ENCODE measurements around the gene PHYKPL.

The PHYKPL gene

DNA sequence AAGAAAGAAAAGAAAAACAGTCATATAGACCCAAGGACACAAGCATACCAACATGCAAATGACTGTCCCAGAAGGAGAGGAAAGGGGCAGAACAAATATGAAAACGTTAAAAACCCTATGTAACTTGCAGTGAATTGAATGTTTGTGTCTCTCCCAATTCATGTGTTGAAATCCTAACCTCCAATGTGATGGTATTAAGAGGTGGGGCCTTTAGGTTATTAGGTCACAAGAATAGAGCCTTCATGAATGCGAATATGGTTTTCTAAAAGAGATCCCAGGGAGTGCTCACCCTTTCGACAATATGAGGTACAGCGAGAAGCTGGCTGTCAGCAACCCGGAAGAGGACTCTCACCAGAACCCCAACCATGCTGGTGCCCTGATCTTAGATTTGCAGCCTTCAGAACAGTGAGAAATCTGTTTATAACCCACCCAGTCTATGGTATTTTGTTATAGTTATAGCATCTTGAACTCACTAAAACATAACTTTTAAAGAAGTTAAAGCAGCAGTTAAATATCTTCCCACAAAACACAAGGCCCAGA is 14.3 kb downstream of the PHYKPL start:
- H3K4me1 ChIP-seq (ENCODE audit: insufficient read depth, low read length): no peaks in the 10 kb centered on the region; the same call in 1 of the 2 replicates
- no peak overlapping the region for H3K4me3 ChIP-seq (ENCODE audit: low read length)
- no peak overlapping the region for H3K9ac ChIP-seq (ENCODE audit: low read depth, low read length)
- no peak overlapping the region for H3K27ac ChIP-seq (ENCODE audit: low read length)
- H3K9me3 ChIP-seq (ENCODE audit: insufficient read depth, low read depth, low read length): no peaks in the 10 kb centered on the region
- peaks cover 66% of the 10 kb centered on the region for H3K36me3 ChIP-seq (ENCODE audit: insufficient read depth, low read depth, low read length)
- H3K27me3 ChIP-seq (ENCODE audit: insufficient read depth, low read length): no peaks in the 10 kb centered on the region

DNA sequence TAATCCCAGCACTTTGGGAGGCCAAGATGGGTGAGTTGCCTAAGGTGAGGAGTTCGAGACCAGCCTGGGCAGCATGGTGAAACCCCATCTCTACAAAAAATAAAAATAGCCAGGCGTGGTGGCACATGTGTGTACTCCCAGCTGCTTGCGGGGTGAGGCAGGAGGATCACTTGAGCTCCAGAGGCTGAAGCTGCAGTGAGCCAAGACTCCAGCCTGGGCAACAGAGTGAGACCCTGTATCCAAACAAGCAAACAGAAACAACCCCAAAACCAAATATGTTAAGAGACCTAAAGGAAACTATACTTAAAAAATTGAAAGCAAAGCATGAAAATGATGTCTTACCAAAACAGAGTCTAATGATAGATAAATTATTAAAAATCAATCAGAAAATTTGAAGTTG is 15.8 kb downstream of the PHYKPL start:
- no peak overlapping the region for H3K4me3 ChIP-seq (ENCODE audit: low read length)
- H3K4me1 ChIP-seq (ENCODE audit: insufficient read depth, low read length): no peaks in the 10 kb centered on the region; the same call in 1 of the 2 replicates
- H3K27ac ChIP-seq (ENCODE audit: low read length): no peak overlapping the region
- H3K9me3 ChIP-seq (ENCODE audit: insufficient read depth, low read depth, low read length): no peaks in the 10 kb centered on the region
- H3K27me3 ChIP-seq (ENCODE audit: insufficient read depth, low read length): no peaks in the 10 kb centered on the region
- H3K9ac ChIP-seq (ENCODE audit: low read depth, low read length): no peak overlapping the region
- H3K36me3 ChIP-seq (ENCODE audit: insufficient read depth, low read depth, low read length): peaks cover 77% of the 10 kb centered on the region

DNA sequence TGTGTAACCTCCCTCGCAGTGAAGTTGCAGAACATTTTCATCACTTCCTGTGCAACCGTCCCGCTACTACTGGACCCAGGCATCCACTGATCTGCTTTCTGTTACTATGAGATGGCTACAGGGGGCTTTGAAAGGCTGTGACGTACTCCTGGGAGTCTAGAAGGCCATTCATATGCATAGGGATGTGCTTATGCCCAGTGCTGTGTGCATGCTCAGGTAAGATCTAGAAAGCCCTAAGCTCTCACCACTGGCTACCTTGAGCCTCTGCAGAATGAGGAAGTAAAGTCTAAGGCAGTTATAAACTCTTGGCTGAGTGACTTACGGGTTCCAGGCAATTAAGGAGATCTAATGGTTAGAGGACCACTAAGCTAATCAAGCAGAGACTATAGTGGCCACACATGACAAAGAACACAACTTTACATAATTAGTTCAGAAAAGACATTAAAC is 16.5 kb downstream of the PHYKPL start:
- Histone ChIP-seq H3K9me3 (ENCODE audit: insufficient read depth, low read depth, low read length) (no peaks in the 10 kb centered on the region), H3K36me3 (ENCODE audit: insufficient read depth, low read depth, low read length) (peaks cover 77% of the 10 kb centered on the region), H3K4me1 (ENCODE audit: insufficient read depth, low read length) (no peaks in the 10 kb centered on the region; the same call in 1 of the 2 replicates), H3K27me3 (ENCODE audit: insufficient read depth, low read length) (no peaks in the 10 kb centered on the region), H3K4me3 (ENCODE audit: low read length) (no peak overlapping the region), H3K9ac (ENCODE audit: low read depth, low read length) (no peak overlapping the region), H3K27ac (ENCODE audit: low read length) (no peak overlapping the region)

DNA sequence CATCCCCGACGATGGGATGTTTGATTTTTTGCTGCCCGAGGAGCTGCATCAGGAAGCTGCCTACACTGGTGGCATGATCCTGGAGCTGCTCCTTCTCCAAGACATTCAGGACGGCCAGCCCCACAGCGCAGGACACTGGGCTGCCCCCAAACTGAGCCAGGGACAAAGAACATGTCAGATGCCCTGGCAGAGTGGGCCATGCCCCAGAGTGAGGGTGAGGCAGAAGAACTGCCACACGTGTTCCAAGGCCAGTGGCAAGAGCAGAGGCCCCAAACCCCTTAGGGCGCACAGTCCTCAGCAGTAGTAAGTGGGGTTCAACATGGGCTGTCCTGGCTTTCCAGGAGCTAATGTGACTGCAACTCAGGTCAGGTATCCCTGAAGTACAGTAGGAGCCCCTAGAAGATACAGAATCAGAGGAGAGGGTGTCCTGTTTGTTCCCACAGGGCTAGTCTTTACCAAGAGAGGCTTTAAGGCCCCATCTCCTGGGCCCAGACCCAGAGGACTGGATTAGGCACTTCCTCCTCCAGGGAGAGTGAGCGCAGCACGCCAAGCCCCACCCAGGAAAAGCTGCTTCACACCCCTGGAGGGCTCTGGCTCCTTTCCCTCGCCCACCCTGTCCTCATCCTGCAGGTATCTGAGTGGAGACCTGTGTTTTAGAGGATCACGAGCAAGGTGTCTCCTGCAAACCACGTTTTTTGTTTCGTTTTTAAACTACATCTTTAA is 17.2 kb downstream of the PHYKPL start:
- Histone ChIP-seq H3K36me3 (ENCODE audit: insufficient read depth, low read depth, low read length) (peaks cover 77% of the 10 kb centered on the region), H3K4me1 (ENCODE audit: insufficient read depth, low read length) (no peaks in the 10 kb centered on the region; the same call in 1 of the 2 replicates), H3K9me3 (ENCODE audit: insufficient read depth, low read depth, low read length) (no peaks in the 10 kb centered on the region), H3K27ac (ENCODE audit: low read length) (no peak overlapping the region), H3K9ac (ENCODE audit: low read depth, low read length) (no peak overlapping the region), H3K4me3 (ENCODE audit: low read length) (no peak overlapping the region), H3K27me3 (ENCODE audit: insufficient read depth, low read length) (no peaks in the 10 kb centered on the region)

DNA sequence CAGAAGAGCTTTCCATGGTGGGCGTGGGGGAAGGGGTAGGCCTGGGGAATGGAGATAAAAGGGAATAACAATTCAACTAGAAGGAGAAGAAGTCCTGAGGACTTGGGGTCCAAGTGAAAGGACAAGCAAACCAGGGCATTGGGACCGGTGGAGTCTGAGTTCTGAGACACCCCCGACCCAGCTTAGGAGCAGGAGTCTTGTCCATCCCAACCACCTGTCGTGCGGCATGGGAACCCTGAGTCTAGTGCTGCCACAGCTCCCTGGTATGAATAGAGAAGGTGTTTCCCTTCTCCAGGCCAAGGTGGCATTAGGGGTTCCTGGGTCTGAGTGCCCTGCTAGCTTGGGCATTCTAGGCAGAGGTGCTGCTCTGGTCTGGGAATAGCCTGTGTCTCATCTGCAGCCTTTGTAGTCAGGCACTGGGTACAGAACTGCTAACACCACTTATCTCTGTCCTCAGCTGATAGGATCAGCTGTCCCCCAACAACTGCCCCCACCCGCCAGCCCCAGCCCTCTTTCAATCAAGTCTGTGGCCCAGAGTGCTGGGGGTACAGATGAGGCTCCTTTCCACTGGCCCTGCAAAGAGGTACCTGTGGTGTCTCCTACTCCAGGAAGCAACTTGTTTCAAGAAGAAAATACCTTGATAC is 18.3 kb downstream of the PHYKPL start:
- Histone ChIP-seq H3K9ac (ENCODE audit: low read depth, low read length) (no peak overlapping the region), H3K27ac (ENCODE audit: low read length) (no peak overlapping the region), H3K9me3 (ENCODE audit: insufficient read depth, low read depth, low read length) (no peaks in the 10 kb centered on the region), H3K4me3 (ENCODE audit: low read length) (no peak overlapping the region), H3K27me3 (ENCODE audit: insufficient read depth, low read length) (no peaks in the 10 kb centered on the region), H3K36me3 (ENCODE audit: insufficient read depth, low read depth, low read length) (peaks cover 84% of the 10 kb centered on the region), H3K4me1 (ENCODE audit: insufficient read depth, low read length) (no peaks in the 10 kb centered on the region; the same call in 1 of the 2 replicates)

DNA sequence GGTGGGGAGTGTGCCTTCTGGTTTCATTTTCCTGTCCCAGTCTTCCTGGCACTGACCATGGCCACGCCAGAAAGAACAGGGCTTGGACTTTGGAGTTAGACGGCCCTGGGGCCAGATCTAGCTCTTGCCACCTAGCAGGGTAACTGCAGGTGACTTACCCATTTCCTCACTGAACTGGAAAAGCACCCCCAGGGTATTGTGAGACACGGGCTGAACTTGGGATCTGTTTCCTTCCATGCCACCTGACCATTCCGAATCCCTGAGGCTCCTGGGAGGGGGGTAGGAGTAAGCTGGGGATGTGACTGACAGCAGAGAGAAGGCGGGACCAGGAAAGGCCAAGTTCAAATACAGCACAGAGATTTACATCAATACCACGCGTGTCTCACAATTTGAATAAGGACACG is 18.9 kb downstream of the PHYKPL start:
- H3K27ac ChIP-seq (ENCODE audit: low read length): no peak overlapping the region
- H3K9ac ChIP-seq (ENCODE audit: low read depth, low read length): no peak overlapping the region

DNA sequence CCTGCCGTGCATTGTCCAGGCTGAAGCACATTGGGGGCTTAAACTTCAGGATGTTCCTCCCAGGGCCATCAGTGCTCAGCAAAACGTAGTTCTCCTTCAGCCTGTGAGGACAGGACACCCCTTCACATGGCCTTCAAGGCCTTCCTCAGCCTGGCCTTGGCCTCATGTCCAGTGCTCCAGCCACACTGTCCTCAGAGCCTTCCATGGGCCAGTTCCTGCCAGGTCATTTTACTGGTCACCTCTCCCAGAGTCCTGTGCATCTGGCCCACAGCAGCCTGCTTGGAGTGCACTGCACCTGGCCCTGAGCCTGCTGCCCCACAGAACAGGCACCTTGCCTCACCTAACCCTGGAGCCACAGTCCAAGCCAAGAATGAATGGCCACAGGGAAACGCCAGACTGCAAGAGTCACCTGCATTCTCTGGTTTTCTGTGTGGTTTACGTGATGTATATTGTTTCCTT is 19.6 kb downstream of the PHYKPL start:
- H3K9me3 ChIP-seq (ENCODE audit: insufficient read depth, low read depth, low read length): no peaks in the 10 kb centered on the region
- H3K9ac ChIP-seq (ENCODE audit: low read depth, low read length): no peak overlapping the region
- H3K27ac ChIP-seq (ENCODE audit: low read length): no peak overlapping the region
- H3K4me1 ChIP-seq (ENCODE audit: insufficient read depth, low read length): no peaks in the 10 kb centered on the region; the same call in 1 of the 2 replicates
- no peaks in the 10 kb centered on the region for H3K27me3 ChIP-seq (ENCODE audit: insufficient read depth, low read length)
- H3K36me3 ChIP-seq (ENCODE audit: insufficient read depth, low read depth, low read length): peaks cover 90% of the 10 kb centered on the region
- H3K4me3 ChIP-seq (ENCODE audit: low read length): no peak overlapping the region

More for the DNA sequence above, 18.9 kb downstream of the PHYKPL start:
- H3K27me3 ChIP-seq (ENCODE audit: insufficient read depth, low read length): no peaks in the 10 kb centered on the region
- H3K36me3 ChIP-seq (ENCODE audit: insufficient read depth, low read depth, low read length): peaks cover 90% of the 10 kb centered on the region
- no peaks in the 10 kb centered on the region for H3K9me3 ChIP-seq (ENCODE audit: insufficient read depth, low read depth, low read length)
- H3K4me3 ChIP-seq (ENCODE audit: low read length): no peak overlapping the region
- no peaks in the 10 kb centered on the region; the same call in 1 of the 2 replicates for H3K4me1 ChIP-seq (ENCODE audit: insufficient read depth, low read length)

DNA sequence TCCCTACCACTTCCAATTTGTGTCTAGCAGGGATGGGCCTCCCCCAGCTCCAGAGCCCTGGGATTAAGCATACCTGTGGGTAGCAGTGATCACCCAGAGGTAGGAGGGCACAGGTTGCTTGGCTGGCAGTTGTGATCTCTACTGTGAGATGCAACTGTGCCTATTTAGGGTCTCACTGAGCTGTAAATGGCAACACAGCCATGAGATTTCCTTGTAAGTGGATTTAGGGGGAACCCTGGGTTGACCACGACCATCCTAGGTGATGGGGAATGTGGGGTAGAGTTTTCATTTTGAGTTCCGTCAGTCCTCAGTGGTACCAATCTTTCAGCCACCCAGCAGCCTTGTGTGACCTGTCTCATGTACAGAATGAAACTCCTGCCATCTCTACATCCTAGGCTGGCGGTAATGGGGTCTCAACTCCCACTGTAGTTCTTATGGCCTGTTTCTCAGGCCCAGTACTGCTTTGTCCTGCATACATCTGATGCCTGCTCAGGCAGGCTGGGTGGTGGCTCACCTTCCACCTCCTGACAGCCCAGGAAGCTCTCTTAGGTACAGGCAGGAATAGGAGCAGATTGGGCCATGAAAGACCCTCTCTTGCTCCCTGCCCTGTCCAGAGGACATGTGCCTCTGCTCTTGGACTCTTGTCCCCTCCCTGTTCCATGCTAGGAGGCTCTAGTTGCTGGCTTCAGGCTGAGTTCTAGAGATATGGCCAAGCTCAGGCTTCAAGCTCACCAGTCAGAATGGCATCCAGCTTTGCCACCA is 20.2 kb downstream of the PHYKPL start:
- Histone ChIP-seq H3K27ac (ENCODE audit: low read length) (no peak overlapping the region), H3K4me3 (ENCODE audit: low read length) (no peak overlapping the region), H3K9ac (ENCODE audit: low read depth, low read length) (no peak overlapping the region), H3K4me1 (ENCODE audit: insufficient read depth, low read length) (no peaks in the 10 kb centered on the region; the same call in 1 of the 2 replicates), H3K36me3 (ENCODE audit: insufficient read depth, low read depth, low read length) (peaks cover 96% of the 10 kb centered on the region), H3K27me3 (ENCODE audit: insufficient read depth, low read length) (no peaks in the 10 kb centered on the region), H3K9me3 (ENCODE audit: insufficient read depth, low read depth, low read length) (no peaks in the 10 kb centered on the region)

DNA sequence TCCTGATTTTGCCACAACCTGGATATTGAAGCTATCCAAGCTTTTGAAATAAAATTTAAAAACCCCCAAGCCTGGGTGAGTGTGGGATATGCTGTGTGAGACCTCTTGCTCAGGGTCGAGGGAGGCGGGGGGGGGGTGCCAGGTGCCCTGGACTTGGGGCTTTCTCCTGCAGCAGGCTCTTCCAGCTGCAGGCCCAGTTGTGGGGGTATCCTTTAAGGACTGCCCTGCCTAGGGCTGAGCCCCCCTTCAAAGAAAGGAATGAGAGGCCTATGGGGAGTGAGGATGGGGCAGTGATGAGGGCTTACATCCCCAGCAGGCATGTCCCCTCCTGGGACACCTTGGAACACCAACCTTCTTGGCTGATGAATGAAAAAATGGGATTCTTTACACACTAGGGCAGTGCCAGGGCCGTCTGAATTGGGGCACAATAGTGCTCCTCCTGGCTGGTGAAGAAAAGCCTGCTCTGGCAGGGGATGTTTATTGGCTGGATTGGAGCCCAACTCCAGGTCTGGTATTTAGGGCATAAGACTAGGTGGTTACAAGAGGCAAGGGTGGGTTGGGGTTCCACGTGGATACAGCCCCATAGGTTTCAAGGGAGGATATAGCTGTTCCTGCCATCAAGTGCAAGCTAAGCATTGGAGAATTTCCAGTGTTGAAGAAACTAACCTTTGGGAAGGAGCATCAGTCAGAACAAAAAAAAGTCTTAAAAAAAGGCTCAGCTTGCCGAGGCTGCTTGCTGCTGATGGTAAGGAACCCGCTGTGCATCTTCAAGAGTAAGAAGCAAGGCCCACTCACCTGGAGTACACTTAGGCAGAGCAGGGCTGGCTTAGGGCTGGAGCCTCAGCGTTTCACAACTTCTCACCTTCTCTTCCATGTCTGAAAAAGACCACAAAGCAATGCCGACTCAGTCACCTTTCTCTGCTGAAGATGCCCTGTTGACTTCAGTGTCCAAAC is 21.2 kb downstream of the PHYKPL start:
- H3K9me3 ChIP-seq (ENCODE audit: insufficient read depth, low read depth, low read length): no peaks in the 10 kb centered on the region
- no peak overlapping the region for H3K9ac ChIP-seq (ENCODE audit: low read depth, low read length)
- H3K36me3 ChIP-seq (ENCODE audit: insufficient read depth, low read depth, low read length): peaks cover 100% of the 10 kb centered on the region
- no peak overlapping the region for H3K4me3 ChIP-seq (ENCODE audit: low read length)
- H3K27me3 ChIP-seq (ENCODE audit: insufficient read depth, low read length): no peaks in the 10 kb centered on the region
- H3K27ac ChIP-seq (ENCODE audit: low read length): no peak overlapping the region
- H3K4me1 ChIP-seq (ENCODE audit: insufficient read depth, low read length): no peaks in the 10 kb centered on the region; the same call in 1 of the 2 replicates

DNA sequence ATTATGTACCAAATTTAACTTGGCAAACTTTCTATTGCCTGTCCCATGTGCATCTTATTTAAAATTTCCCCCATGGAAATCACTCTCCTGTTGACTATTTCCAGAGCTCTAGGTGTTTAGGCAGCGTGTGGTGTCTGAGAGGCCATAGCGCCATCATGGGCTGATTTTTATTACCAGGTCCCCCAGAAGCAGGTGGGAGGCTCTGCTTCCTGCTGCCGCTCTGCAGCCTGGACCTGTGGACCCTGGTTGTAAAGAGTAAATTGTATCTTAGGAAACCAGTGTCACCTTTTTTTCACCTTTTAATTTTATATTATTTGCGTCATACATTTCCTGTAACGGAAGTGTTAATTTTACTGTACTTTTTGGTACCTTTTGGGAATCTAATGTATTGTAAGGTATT is 21.9 kb downstream of the PHYKPL start:
- Histone ChIP-seq H3K9me3 (ENCODE audit: insufficient read depth, low read depth, low read length) (no peaks in the 10 kb centered on the region), H3K27ac (ENCODE audit: low read length) (no peak overlapping the region)

More for the DNA sequence above, 21.9 kb downstream of the PHYKPL start:
- Histone ChIP-seq H3K4me1 (ENCODE audit: insufficient read depth, low read length) (no peaks in the 10 kb centered on the region), H3K36me3 (ENCODE audit: insufficient read depth, low read depth, low read length) (peaks cover 100% of the 10 kb centered on the region), H3K9ac (ENCODE audit: low read depth, low read length) (no peak overlapping the region), H3K27me3 (ENCODE audit: insufficient read depth, low read length) (no peaks in the 10 kb centered on the region), H3K4me3 (ENCODE audit: low read length) (no peak overlapping the region)
